ENCODE measurements around the gene ZNF28. TPM values are rescaled to one million over a fixed set of nuclear protein-coding genes. Genes with fewer than 3 reads are reported as not detected.
"Not testable (repeated sequence)": the region's sequence is repeated elsewhere in the genome, so short reads cannot be mapped to it uniquely, and the experiment has no call there.

Gene ZNF28
- total RNA-seq, 6 experiments from 2014 or later = 9.2 to 13.6 (median 11.9) TPM

DNA sequence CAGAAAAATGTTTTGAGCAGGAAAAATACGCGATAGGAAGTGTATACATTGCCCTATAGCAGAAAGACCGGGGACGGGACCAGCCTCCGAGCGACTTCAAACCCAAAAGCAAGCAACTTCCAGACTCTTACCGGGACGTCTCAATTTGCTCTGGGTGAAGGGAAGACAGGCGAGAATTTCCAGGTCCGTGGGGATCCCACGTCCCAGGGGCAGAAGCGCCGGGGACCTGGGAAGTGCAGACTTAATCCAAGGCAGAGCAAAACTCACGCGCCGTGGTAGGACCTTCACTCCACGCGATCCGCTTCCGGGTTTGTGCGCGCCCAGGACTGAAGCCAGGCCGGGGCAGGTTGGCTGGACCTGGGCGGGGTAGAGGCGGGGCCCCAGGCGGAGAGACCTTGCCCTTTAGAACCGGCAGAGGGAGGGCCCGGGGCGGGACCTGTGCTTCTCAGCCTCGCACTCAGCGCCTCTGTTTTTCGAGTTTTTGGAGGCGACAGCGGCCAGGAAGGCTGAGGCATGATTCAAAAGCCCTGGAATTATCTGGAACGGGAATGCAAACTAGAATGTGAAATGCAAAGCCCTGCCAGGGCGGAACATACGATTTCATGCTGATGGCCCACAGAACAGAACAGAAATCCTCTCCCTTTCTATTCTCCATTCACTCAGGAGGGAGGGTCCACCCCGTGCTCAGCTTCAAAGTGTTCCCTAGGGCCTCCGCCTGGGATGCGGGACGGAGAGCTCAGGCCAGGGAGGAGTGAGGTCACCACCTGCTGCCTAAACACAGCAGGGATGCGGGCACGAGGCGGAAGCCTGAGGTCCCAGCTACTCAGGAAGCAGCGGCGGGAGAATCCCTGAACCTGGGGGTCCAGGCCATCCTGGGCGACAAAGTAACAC lies 34.7 kb downstream of the ZNF28 start, which contains the start of gene ZNF600:
Gene ZNF600, minus strand, starts transcription at position 328 of the 891 bp plus-strand sequence. CDS start 7,903 bp downstream, outside the sequence.
- H3K27ac Mint-ChIP-seq = peak within 1 kb of the TSS; percentile 74

DNA sequence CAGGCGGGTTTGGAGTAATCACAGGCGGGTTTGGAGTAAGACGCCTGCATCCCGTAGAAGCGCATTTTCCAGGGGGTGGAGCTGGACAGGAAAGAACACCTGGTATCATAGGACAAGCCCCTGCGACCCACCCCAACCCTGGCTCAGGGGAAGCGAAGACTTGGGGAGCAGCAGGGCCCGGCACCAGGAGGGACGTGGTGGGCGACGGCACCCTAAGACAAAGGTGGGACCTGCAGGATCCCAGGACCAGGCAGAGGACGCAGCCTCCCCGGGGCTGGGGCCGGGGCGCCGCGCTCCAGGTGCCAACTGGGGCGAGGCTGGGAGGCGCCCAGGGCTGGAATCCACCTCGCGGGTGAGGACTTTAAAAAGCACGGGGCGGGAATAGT lies 35.4 kb downstream of the ZNF28 start:
- Mint-ChIP-seq H3K36me3 (ENCODE audit: low read depth) (peaks cover 23% of the 10 kb centered on the region), H3K27ac (peak overlapping the region; percentile 74), H3K27me3 (ENCODE audit: insufficient read depth) (no peaks in the 10 kb centered on the region), H3K9me3 (peaks cover 32% of the 10 kb centered on the region), H3K4me1 (ENCODE audit: low read depth) (peaks cover 11% of the 10 kb centered on the region), H3K4me3 (peak overlapping the region; percentile 94)
- TF ChIP-seq, protein P1, sequence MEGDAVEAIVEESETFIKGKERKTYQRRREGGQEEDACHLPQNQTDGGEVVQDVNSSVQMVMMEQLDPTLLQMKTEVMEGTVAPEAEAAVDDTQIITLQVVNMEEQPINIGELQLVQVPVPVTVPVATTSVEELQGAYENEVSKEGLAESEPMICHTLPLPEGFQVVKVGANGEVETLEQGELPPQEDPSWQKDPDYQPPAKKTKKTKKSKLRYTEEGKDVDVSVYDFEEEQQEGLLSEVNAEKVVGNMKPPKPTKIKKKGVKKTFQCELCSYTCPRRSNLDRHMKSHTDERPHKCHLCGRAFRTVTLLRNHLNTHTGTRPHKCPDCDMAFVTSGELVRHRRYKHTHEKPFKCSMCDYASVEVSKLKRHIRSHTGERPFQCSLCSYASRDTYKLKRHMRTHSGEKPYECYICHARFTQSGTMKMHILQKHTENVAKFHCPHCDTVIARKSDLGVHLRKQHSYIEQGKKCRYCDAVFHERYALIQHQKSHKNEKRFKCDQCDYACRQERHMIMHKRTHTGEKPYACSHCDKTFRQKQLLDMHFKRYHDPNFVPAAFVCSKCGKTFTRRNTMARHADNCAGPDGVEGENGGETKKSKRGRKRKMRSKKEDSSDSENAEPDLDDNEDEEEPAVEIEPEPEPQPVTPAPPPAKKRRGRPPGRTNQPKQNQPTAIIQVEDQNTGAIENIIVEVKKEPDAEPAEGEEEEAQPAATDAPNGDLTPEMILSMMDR (IDR thresholded peaks at IDR 0.05) = no peak
- no peak for DNase-seq

More for the DNA sequence above, 34.7 kb downstream of the ZNF28 start, which contains the start of gene ZNF600:
- TF ChIP-seq, protein P1 (IDR thresholded peaks at IDR 0.05) = peak; percentile 30; the same call in 1 of the 2 replicates
- Mint-ChIP-seq H3K4me1 (ENCODE audit: low read depth) (peaks cover 11% of the 10 kb centered on the region), H3K4me3 (peak within 1 kb of the TSS; percentile 94), H3K36me3 (ENCODE audit: low read depth) (peaks cover 18% of the 10 kb centered on the region), H3K9me3 (peaks cover 39% of the 10 kb centered on the region)
- peak; percentile 68 for DNase-seq
- H3K27me3 Mint-ChIP-seq (ENCODE audit: insufficient read depth) = not testable (repeated sequence)

DNA sequence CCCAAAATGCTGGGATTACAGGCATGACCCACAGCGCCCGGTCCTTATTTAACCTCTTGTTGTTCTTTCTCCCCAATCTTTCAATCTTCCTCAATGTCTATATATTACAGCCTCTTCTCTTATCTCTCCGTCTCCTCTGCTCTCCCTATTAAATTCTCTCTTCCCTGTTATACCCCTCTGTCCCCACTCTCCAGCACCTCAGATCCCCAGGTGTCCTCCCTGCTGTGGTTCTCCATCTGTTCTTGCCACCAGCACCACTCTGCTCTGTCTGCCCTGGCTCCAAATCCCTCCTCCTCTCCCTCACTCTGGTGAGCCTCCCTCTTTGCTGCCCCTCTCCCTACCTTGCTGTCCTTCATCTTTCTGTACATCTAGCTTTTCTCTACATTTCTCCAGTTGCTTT lies 35.9 kb downstream of the ZNF28 start:
- Mint-ChIP-seq H3K27ac (peak overlapping the region; percentile 74; the same call in 1 of the 2 replicates), H3K9me3 (peaks cover 30% of the 10 kb centered on the region), H3K27me3 (ENCODE audit: insufficient read depth) (no peaks in the 10 kb centered on the region), H3K36me3 (ENCODE audit: low read depth) (peaks cover 28% of the 10 kb centered on the region), H3K4me1 (ENCODE audit: low read depth) (peaks cover 11% of the 10 kb centered on the region), H3K4me3 (peak overlapping the region; percentile 94)
- TF ChIP-seq, protein P1 (IDR thresholded peaks at IDR 0.05) = no peak
- DNase-seq = no peak

DNA sequence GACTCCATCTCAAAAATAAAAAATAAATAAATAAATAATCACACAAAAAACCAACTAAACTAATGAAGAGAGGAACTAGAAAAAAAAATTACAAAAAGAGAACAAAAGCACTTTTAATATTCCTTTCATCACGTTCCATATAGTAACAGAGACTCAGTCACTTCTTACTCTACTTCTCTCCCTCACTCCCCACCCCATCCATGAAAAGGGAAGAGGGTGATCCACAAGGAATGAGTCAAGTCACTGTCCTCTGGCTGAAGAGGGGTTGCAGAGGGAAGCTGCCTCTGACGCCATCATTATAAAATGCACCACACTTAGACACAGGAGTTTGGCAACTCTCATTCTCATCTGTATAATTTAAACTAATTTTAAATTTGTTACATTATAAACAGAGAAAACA lies 38.6 kb downstream of the ZNF28 start:
- not testable (repeated sequence) for DNase-seq; H3K27me3 Mint-ChIP-seq (ENCODE audit: insufficient read depth); H3K4me3 Mint-ChIP-seq; H3K27ac Mint-ChIP-seq
- Mint-ChIP-seq H3K4me1 (ENCODE audit: low read depth) (peaks cover 19% of the 10 kb centered on the region), H3K9me3 (peaks cover 20% of the 10 kb centered on the region), H3K36me3 (ENCODE audit: low read depth) (peaks cover 52% of the 10 kb centered on the region)

DNA sequence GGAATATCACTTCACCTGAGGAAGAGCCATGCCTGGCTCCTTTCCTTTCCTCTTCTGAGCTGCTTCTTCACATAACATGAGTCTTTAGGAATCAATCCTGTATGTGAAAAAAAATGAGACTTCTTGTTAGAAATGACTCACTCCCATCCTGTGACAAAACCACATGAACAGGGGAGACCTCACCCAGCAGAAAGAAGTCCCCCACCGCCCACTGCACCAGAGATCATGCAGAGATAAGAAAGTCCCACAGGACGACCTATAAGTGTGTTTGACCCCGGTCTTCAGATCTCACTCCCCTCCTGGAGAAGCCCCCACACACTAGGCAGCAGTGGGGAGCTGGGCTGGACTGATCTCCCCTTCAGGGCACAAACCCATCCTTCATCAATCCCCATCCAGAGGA lies 42.6 kb downstream of the ZNF28 start:
- H3K4me1 Mint-ChIP-seq (ENCODE audit: low read depth) = peaks cover 8% of the 10 kb centered on the region
- peaks cover 28% of the 10 kb centered on the region for H3K9me3 Mint-ChIP-seq
- H3K4me3 Mint-ChIP-seq = no peak overlapping the region
- H3K27ac Mint-ChIP-seq = no peak overlapping the region
- TF ChIP-seq, protein P1 (IDR thresholded peaks at IDR 0.05) = no peak
- no peak for DNase-seq
- H3K36me3 Mint-ChIP-seq (ENCODE audit: low read depth) = peaks cover 72% of the 10 kb centered on the region
- no peaks in the 10 kb centered on the region for H3K27me3 Mint-ChIP-seq (ENCODE audit: insufficient read depth)

DNA sequence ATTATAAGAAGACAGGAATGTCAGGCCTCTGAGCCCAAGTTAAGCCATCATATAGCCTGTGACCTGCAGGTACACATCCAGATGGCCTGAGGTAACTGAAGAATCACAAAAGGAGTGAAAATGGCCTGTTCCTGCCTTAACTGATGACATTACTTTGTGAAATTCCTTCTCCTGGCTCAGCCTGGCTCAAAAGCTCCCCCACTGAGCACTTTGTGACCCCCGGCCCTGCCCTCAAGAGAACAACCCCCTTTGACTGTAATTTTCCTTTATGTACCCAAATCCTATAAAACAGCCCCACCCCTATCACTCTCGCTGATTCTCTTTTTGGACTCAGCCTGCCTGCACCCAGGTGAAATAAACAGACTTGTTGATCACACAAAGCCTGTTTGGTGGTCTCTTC lies 65.0 kb downstream of the ZNF28 start:
- not testable (repeated sequence) for DNase-seq; H3K4me1 Mint-ChIP-seq (ENCODE audit: low read depth); H3K27ac Mint-ChIP-seq; H3K27me3 Mint-ChIP-seq (ENCODE audit: insufficient read depth); H3K4me3 Mint-ChIP-seq
- Mint-ChIP-seq H3K36me3 (ENCODE audit: low read depth) (peaks cover 20% of the 10 kb centered on the region; the same call in 1 of the 2 replicates), H3K9me3 (peaks cover 55% of the 10 kb centered on the region)
